Stomach (tissue), 4 donors: Measurements from ENCODE around the gene APELA.

Source experiments
- CTCF ChIP-seq, 7 experiments: fragments of 450-650 bp in 4 of 7; fragments of 200-600 bp in 3 of 7; sonication (generic) in 3 of 7; IDR thresholded peaks; one replicate each; pipeline ENCODE4 v1.5.1; 2016 to 2019; ENCODE audit warnings: antibody characterized with exemption in 7 of 7, control low read depth in 2 of 7, mild to moderate bottlenecking in 1 of 7
- EP300 ChIP-seq: sonication (generic); formaldehyde crosslinking; IDR thresholded peaks from one replicate; pipeline ENCODE4 v1.6.1; 2017; ENCODE audit warnings: antibody characterized with exemption
- POLR2A ChIP-seq, 4 donors: fragments of 450-650 bp; IDR thresholded peaks; one replicate each; pipeline ENCODE4 v1.6.1; 2016; ENCODE audit warnings: antibody characterized with exemption in 4 of 4, control low read depth in 2 of 4, mild to moderate bottlenecking in 1 of 4, moderate library complexity in 1 of 4
- POLR2AphosphoS5 ChIP-seq, 3 donors: sonication (generic); formaldehyde crosslinking; IDR thresholded peaks; one replicate each; pipeline ENCODE4 v1.6.1; 2016; ENCODE audit warnings: antibody characterized with exemption in 3 of 3

- TF ChIP-seq CTCF (IDR thresholded peaks at IDR 0.05), result no peak
- TF ChIP-seq POLR2A (IDR thresholded peaks at IDR 0.05), result no peak
- no peak for TF ChIP-seq EP300
- no peak for TF ChIP-seq POLR2AphosphoS5 (IDR thresholded peaks at IDR 0.05)
Observed at GRCh38 chr4:164926301-164926700, 49.3 kb downstream of the APELA start.
